Chondrocyte (in vitro differentiated cells): ENCODE measurements around the gene SCG2. TPM values are rescaled to one million over a fixed set of nuclear protein-coding genes. Genes with fewer than 3 reads are reported as not detected.

Experiments used
- DNase-seq: peaks from one replicate; pipeline ENCODE4 v3.0.0; 2021; ENCODE audit warnings: mixed read lengths, low spot score
- H3K27ac Mint-ChIP-seq: one replicate; pipeline ENCODE4 v1.8.0; 2021; ENCODE audit warnings: mild to moderate bottlenecking, moderate library complexity, mixed read lengths; ENCODE audit not compliant: unreplicated experiment
- H3K27me3 Mint-ChIP-seq: 2 replicates; pipeline ENCODE4 v1.8.0; 2021; ENCODE audit warnings: low read depth, mixed read lengths
- H3K36me3 Mint-ChIP-seq: 2 replicates; pipeline ENCODE4 v1.8.0; 2021; ENCODE audit warnings: low read depth, mixed read lengths
- H3K4me1 Mint-ChIP-seq: 2 replicates; pipeline ENCODE4 v1.8.0; 2021; ENCODE audit warnings: low read depth, mild to moderate bottlenecking, mixed read lengths
- H3K4me3 Mint-ChIP-seq: one replicate; pipeline ENCODE4 v1.8.0; 2021; ENCODE audit warnings: mild to moderate bottlenecking, moderate library complexity, mixed read lengths; ENCODE audit not compliant: unreplicated experiment
- H3K9me3 Mint-ChIP-seq: 2 replicates; pipeline ENCODE4 v1.8.0; 2021; ENCODE audit warnings: low read depth, mixed read lengths
- CTCF ChIP-seq: fragments of 200-600 bp; sonication (generic); IDR thresholded peaks from 2 replicates; pipeline ENCODE4 v1.5.0; 2021; ENCODE audit warnings: antibody characterized with exemption, mild to moderate bottlenecking, moderate library complexity
- total RNA-seq: library from RNA; stranded (reverse); gene quantifications from 3 replicates; pipeline ENCODE4 v1.2.1, GENCODE V29; 2021

The SCG2 gene
- total RNA-seq, 1 donor from 2014 or later = 81.6 TPM

GRCh38 chr2:223589901-223590300 is 12.3 kb downstream of the SCG2 start:
- no peak for TF ChIP-seq CTCF
- peaks cover 23% of the 10 kb centered on the region for H3K4me1 Mint-ChIP-seq
- no peaks in the 10 kb centered on the region for H3K27me3 Mint-ChIP-seq
- no peak for DNase-seq
- no peak overlapping the region for H3K27ac Mint-ChIP-seq
- H3K4me3 Mint-ChIP-seq = no peak overlapping the region
- no peaks in the 10 kb centered on the region for H3K36me3 Mint-ChIP-seq
- H3K9me3 Mint-ChIP-seq = no peaks in the 10 kb centered on the region

- H3K4me1 Mint-ChIP-seq = peaks cover 30% of the 10 kb centered on the region
- H3K9me3 Mint-ChIP-seq = peaks cover 3% of the 10 kb centered on the region
- H3K36me3 Mint-ChIP-seq = no peaks in the 10 kb centered on the region
Observed at GRCh38 chr2:223588251-223588650, 13.9 kb downstream of the SCG2 start.

GRCh38 chr2:223587301-223587700 is 14.9 kb downstream of the SCG2 start:
- H3K27me3 Mint-ChIP-seq = no peaks in the 10 kb centered on the region
- no peaks in the 10 kb centered on the region for H3K36me3 Mint-ChIP-seq
- peaks cover 3% of the 10 kb centered on the region for H3K9me3 Mint-ChIP-seq
- H3K4me1 Mint-ChIP-seq = peaks cover 31% of the 10 kb centered on the region
- H3K4me3 Mint-ChIP-seq = no peak overlapping the region
- DNase-seq = no peak
- TF ChIP-seq CTCF = no peak
- no peak overlapping the region for H3K27ac Mint-ChIP-seq

More at GRCh38 chr2:223588251-223588650, 13.9 kb downstream of the SCG2 start:
- H3K4me3 Mint-ChIP-seq = no peak overlapping the region
- no peak for DNase-seq
- no peak overlapping the region for H3K27ac Mint-ChIP-seq
- no peaks in the 10 kb centered on the region for H3K27me3 Mint-ChIP-seq
- no peak for TF ChIP-seq CTCF

GRCh38 chr2:223586261-223586660 is 15.9 kb downstream of the SCG2 start:
- Mint-ChIP-seq H3K4me1 (peaks cover 39% of the 10 kb centered on the region), H3K27me3 (no peaks in the 10 kb centered on the region), H3K36me3 (no peaks in the 10 kb centered on the region), H3K27ac (peak overlapping the region; percentile 76), H3K4me3 (no peak overlapping the region), H3K9me3 (peaks cover 3% of the 10 kb centered on the region)
- TF ChIP-seq CTCF = no peak
- DNase-seq = no peak

- Mint-ChIP-seq H3K4me1 (peaks cover 45% of the 10 kb centered on the region), H3K27me3 (no peaks in the 10 kb centered on the region)
Observed at GRCh38 chr2:223585666-223586065, 16.5 kb downstream of the SCG2 start.

More at GRCh38 chr2:223585666-223586065, 16.5 kb downstream of the SCG2 start:
- no peak for TF ChIP-seq CTCF
- Mint-ChIP-seq H3K9me3 (peaks cover 3% of the 10 kb centered on the region), H3K4me3 (no peak overlapping the region), H3K36me3 (no peaks in the 10 kb centered on the region), H3K27ac (peak overlapping the region; percentile 76)
- no peak for DNase-seq
